IMR-90 (cell line): ENCODE data around the gene ACO1. TPM values are rescaled to one million over a fixed set of nuclear protein-coding genes. Genes with fewer than 3 reads are reported as not detected.

Source experiments
- ATAC-seq: fragments of 200-7000 bp; cut with Tn5 transposase; 2 replicates; pipeline ENCODE4 v1.9.1; 2020; ENCODE audit warnings: low read depth, mild to moderate bottlenecking, moderate library complexity
- BruUV-seq: library from RNA; stranded (reverse); fragments of 400-500 nt; replicated peaks from 2 replicates; lab custom pipeline; 2021; lab: Mats Ljungman, UMichigan
- CTCF ChIA-PET: fragments of 300-600 bp; formaldehyde crosslinking; extraction: SDS; loops from one replicate; lab custom pipeline; 2021; ENCODE audit warnings: antibody characterized with exemption; lab: Yijun Ruan, JAX
- POLR2A ChIA-PET: fragments of 300-600 bp; sonication (Branson Sonifier 250); formaldehyde crosslinking; loops from one replicate; lab custom pipeline; 2022; ENCODE audit warnings: antibody characterized with exemption; ENCODE audit not compliant: unreplicated experiment; lab: Charles Lee
- DNase-seq: peaks from one replicate; pipeline ENCODE4 v3.0.0; 2013
- H2AFZ ChIP-seq: replicated peaks from 2 replicates; pipeline ENCODE3; 2013; ENCODE audit warnings: low read length, mild to moderate bottlenecking; ENCODE audit not compliant: poor library complexity
- H2AK5ac ChIP-seq: 2 replicates; pipeline ENCODE4 v1.6.1; 2013; ENCODE audit warnings: low read depth, low read length, inconsistent platforms
- H2AK9ac ChIP-seq: replicated peaks from 2 replicates; pipeline ENCODE3; 2013; ENCODE audit warnings: mild to moderate bottlenecking, low read depth, low read length, moderate library complexity; ENCODE audit not compliant: poor library complexity
- H2BK120ac ChIP-seq: 2 replicates; pipeline ENCODE4 v1.6.1; 2013; ENCODE audit warnings: low read depth, low read length, inconsistent platforms
- H2BK15ac ChIP-seq: 3 replicates; pipeline ENCODE4 v1.6.1; 2013; ENCODE audit warnings: low read depth, low read length, inconsistent platforms
- H2BK20ac ChIP-seq: 2 replicates; pipeline ENCODE4 v1.6.1; 2013; ENCODE audit warnings: low read depth, mild to moderate bottlenecking, inconsistent platforms, low read length, moderate library complexity
- H2BK5ac ChIP-seq: 2 replicates; pipeline ENCODE4 v1.6.1; 2013; ENCODE audit warnings: mild to moderate bottlenecking, low read depth, low read length, inconsistent platforms; ENCODE audit not compliant: poor library complexity, severe bottlenecking
- H3K14ac ChIP-seq: replicated peaks from 2 replicates; pipeline ENCODE4 v1.6.1; 2013; ENCODE audit warnings: low read depth, low read length, inconsistent platforms
- H3K18ac ChIP-seq: 2 replicates; pipeline ENCODE4 v1.6.1; 2013; ENCODE audit warnings: low read depth, low read length, control low read depth
- H3K23ac ChIP-seq: 2 replicates; pipeline ENCODE4 v1.6.1; 2013; ENCODE audit warnings: low read depth, low read length, inconsistent platforms
- H3K27ac ChIP-seq: 2 replicates; pipeline ENCODE4 v1.5.1; 2013; ENCODE audit warnings: mild to moderate bottlenecking, control low read depth, low read length; ENCODE audit not compliant: insufficient read depth
- H3K27me3 ChIP-seq: 2 replicates; pipeline ENCODE4 v1.6.1; 2013; ENCODE audit warnings: low read length; ENCODE audit not compliant: control insufficient read depth, insufficient read depth
- H3K36me3 ChIP-seq: 2 replicates; pipeline ENCODE4 v1.6.1; 2013; ENCODE audit warnings: low read length, mixed read lengths; ENCODE audit not compliant: control insufficient read depth, insufficient read depth
- H3K4ac ChIP-seq: 2 replicates; pipeline ENCODE4 v1.6.1; 2013; ENCODE audit warnings: low read depth, low read length, inconsistent platforms
- H3K4me1 ChIP-seq: 2 replicates; pipeline ENCODE4 v1.6.1; 2013; ENCODE audit warnings: low read length, mixed read lengths; ENCODE audit not compliant: control insufficient read depth, insufficient read depth
- H3K4me2 ChIP-seq: 2 replicates; pipeline ENCODE4 v1.6.1; 2013; ENCODE audit warnings: low read depth, mild to moderate bottlenecking, control low read depth, low read length, moderate library complexity
- H3K4me3 ChIP-seq: 2 replicates; pipeline ENCODE4 v1.5.1; 2013; ENCODE audit warnings: low read depth, mild to moderate bottlenecking, control low read depth, low read length, moderate library complexity; ENCODE audit not compliant: insufficient read depth
- H3K56ac ChIP-seq: 2 replicates; pipeline ENCODE4 v1.6.1; 2013; ENCODE audit warnings: low read length, inconsistent platforms; ENCODE audit not compliant: insufficient read depth; ENCODE audit errors: extremely low read depth
- H3K79me1 ChIP-seq, 2 experiments: 2 replicates each; pipeline ENCODE4 v1.6.1; 2013; ENCODE audit warnings: low read length in 2 of 2, inconsistent platforms in 1 of 2, low read depth in 1 of 2
- H3K9ac ChIP-seq: 2 replicates; pipeline ENCODE4 v1.6.1; 2013; ENCODE audit warnings: low read depth, low read length, control low read depth
- H3K9me1 ChIP-seq: 2 replicates; pipeline ENCODE4 v1.6.1; 2013; ENCODE audit warnings: low read length, inconsistent platforms; ENCODE audit not compliant: insufficient read depth
- H3K9me3 ChIP-seq: 2 replicates; pipeline ENCODE4 v1.6.1; 2013; ENCODE audit warnings: low read length; ENCODE audit not compliant: control insufficient read depth, insufficient read depth
- H4K20me1 ChIP-seq: 2 replicates; pipeline ENCODE4 v1.6.1; 2013; ENCODE audit warnings: low read length, inconsistent platforms; ENCODE audit not compliant: insufficient read depth
- H4K5ac ChIP-seq: 2 replicates; pipeline ENCODE4 v1.6.1; 2013; ENCODE audit warnings: mild to moderate bottlenecking, low read depth, low read length, control low read depth
- H4K8ac ChIP-seq, 2 experiments: 2 replicates each; pipeline ENCODE4 v1.6.1; 2013; ENCODE audit warnings: low read depth in 2 of 2, low read length in 2 of 2, control low read depth in 1 of 2, inconsistent platforms in 1 of 2
- H4K91ac ChIP-seq: 2 replicates; pipeline ENCODE4 v1.6.1; 2013; ENCODE audit warnings: low read depth, low read length, inconsistent platforms; ENCODE audit not compliant: insufficient read depth
- BHLHE40 ChIP-seq: fragments of 150-350 bp; IDR thresholded peaks from 2 replicates; pipeline ENCODE4 v1.6.1; 2016; ENCODE audit warnings: mild to moderate bottlenecking, low read depth, low read length
- CEBPB ChIP-seq: IDR thresholded peaks from 2 replicates; pipeline ENCODE4 v1.6.1; 2012; ENCODE audit warnings: low read depth, low read length, improper control_type of control experiment
- MXI1 ChIP-seq: IDR thresholded peaks from 2 replicates; pipeline ENCODE4 v1.6.1; 2012; ENCODE audit warnings: low read depth, mild to moderate bottlenecking, low read length, moderate library complexity, borderline replicate concordance
- WGBS, 2 experiments: methylation state at CpG; one replicate each; pipeline versions ENCODE4 v1.1.5 to v1.1.7; 2013; ENCODE audit warnings: missing lambda C conversion rate in 2 of 2; ENCODE audit not compliant: insufficient read length in 1 of 2; ENCODE audit errors: extremely low coverage in 2 of 2; 5-methylcytosine and 5-hydroxymethylcytosine counted together
- dilution Hi-C: fragments of 300-500 bp; cut with HindIII; formaldehyde crosslinking; loops from one replicate; pipeline ENCODE4 v1.14.3; 2018; ENCODE audit warnings: low sequenced_read_pairs; ENCODE audit not compliant: unreplicated experiment
- in situ Hi-C: fragments of 300-500 bp; cut with MboI; formaldehyde crosslinking; loops from 3 replicates; pipeline ENCODE4 v1.14.3; 2019; ENCODE audit warnings: low sequenced_read_pairs, inconsistent platforms, mixed read lengths
- intact Hi-C: fragments of 100-400 bp; cut with micrococcal nuclease; formaldehyde crosslinking; loops from 2 replicates; pipeline ENCODE4 v1.10.0; 2022
- polyA plus RNA-seq, 3 experiments: library from polyadenylated mRNA; depleted of rRNA; stranded (reverse); fragments of >200 nt; gene quantifications; 2 replicates each; pipeline ENCODE4 v1.2.3, GENCODE V29; 2012; ENCODE audit warnings: low replicate concordance in 1 of 3
- total RNA-seq: library from RNA; depleted of rRNA; stranded (reverse); fragments of >200 nt; gene quantifications from 2 replicates; pipeline ENCODE4 v1.2.3, GENCODE V29; 2012

Gene ACO1
- total and polyA plus RNA-seq, 2 of the 4 experiments (the other 2 are of a cell fraction): 85.9 to 158 TPM

- H3K27me3 ChIP-seq: no peaks in the 10 kb centered on the region
- POLR2A ChIA-PET: interaction anchor here (0.6 kb wide), 1 partner anchor 9 kb away, joined by 3 read pairs; no protein-coding TSS in a partner anchor
- H3K9me3 ChIP-seq: no peaks in the 10 kb centered on the region
- H2AFZ ChIP-seq: peak overlapping the region; percentile 16
- TF ChIP-seq BHLHE40 (peak; percentile 20; the same call in 1 of the 2 replicates), CEBPB (peak; percentile 77), MXI1 (no peak)
- dilution Hi-C loops: loop anchor here (25.0 kb wide), 1 partner anchor 135 kb away; the partner anchor contains the start of genes NDUFB6, SMIM27 and TOPORS
- H3K14ac ChIP-seq: peak overlapping the region; percentile 97
- H3K23ac ChIP-seq: peak overlapping the region; percentile 97
- H3K9ac ChIP-seq: peak overlapping the region; percentile 36
- H2BK120ac ChIP-seq: peak overlapping the region; percentile 94
- peaks cover 29% of the 10 kb centered on the region for H3K9me1 ChIP-seq
- WGBS, 2 experiments: no CpG with 5 or more reads among the region's 8 CpGs
- H3K4me2 ChIP-seq: peak overlapping the region; percentile 5
- peak overlapping the region; percentile 98 for H3K4ac ChIP-seq
- DNase-seq (peak; percentile 77), ATAC-seq (peak; percentile 31)
- H4K20me1 ChIP-seq: peaks cover 3% of the 10 kb centered on the region; the same call in 1 of the 2 replicates
- H3K79me1 ChIP-seq: peaks cover 16 to 52% of the 10 kb centered on the region in 2 experiments
- CTCF ChIA-PET: interaction anchor here (0.8 to 1.3 kb wide), 3 partner anchors 11 to 48 kb away, joined by 3 to 4 read pairs (median 4); no protein-coding TSS in a partner anchor
- no peak overlapping the region for H3K4me3 ChIP-seq
- H3K56ac ChIP-seq: peak overlapping the region; percentile 92
- peak overlapping the region; percentile 94 for H4K91ac ChIP-seq
- H3K27ac ChIP-seq: peak overlapping the region; percentile 97
- peak overlapping the region; percentile 96; the same call in 2 of the 3 replicates for H2BK15ac ChIP-seq
- peak overlapping the region; percentile 81 for H2AK9ac ChIP-seq
- H4K8ac ChIP-seq: peak overlapping the region; percentile 75 to 78
- peak overlapping the region; percentile 97 for H2BK5ac ChIP-seq
- peak overlapping the region; percentile 98 for H2AK5ac ChIP-seq
- intact Hi-C loops: loop anchor here (2.0 kb wide), 1 partner anchor 42 kb away; the partner anchor contains the start of gene ACO1
- peak overlapping the region; percentile 85 for H3K18ac ChIP-seq
- peak overlapping the region; percentile 68 for H4K5ac ChIP-seq
- H3K36me3 ChIP-seq: peaks cover 57% of the 10 kb centered on the region
- in situ Hi-C loops: no loop called here
- peak overlapping the region; percentile 97 for H2BK20ac ChIP-seq
- peaks cover 46% of the 10 kb centered on the region for H3K4me1 ChIP-seq
- no TSS peak for BruUV-seq
Measured at GRCh38 chr9:32427111-32427873, 42.8 kb downstream of the ACO1 start.
